KBM-7 (cell line): ENCODE data around the gene TRAPPC8.
A peak's percentile ranks its signal among the peaks of the same experiment; 100 is the strongest.
"Not testable (repeated sequence)": the region's sequence is repeated elsewhere in the genome, so short reads cannot be mapped to it uniquely, and the experiment has no call there.

Experiments used
- DNase-seq: peaks from one replicate; pipeline ENCODE4 v3.0.0-alpha.2; 2015
- in situ Hi-C: fragments of 300-500 bp; cut with MboI; formaldehyde crosslinking; loops from 2 replicates; pipeline ENCODE4 v1.14.3; 2020; ENCODE audit warnings: low sequenced_read_pairs, low pct_unique_long_range_greater_than_20kb, mixed read lengths

Gene TRAPPC8

DNA sequence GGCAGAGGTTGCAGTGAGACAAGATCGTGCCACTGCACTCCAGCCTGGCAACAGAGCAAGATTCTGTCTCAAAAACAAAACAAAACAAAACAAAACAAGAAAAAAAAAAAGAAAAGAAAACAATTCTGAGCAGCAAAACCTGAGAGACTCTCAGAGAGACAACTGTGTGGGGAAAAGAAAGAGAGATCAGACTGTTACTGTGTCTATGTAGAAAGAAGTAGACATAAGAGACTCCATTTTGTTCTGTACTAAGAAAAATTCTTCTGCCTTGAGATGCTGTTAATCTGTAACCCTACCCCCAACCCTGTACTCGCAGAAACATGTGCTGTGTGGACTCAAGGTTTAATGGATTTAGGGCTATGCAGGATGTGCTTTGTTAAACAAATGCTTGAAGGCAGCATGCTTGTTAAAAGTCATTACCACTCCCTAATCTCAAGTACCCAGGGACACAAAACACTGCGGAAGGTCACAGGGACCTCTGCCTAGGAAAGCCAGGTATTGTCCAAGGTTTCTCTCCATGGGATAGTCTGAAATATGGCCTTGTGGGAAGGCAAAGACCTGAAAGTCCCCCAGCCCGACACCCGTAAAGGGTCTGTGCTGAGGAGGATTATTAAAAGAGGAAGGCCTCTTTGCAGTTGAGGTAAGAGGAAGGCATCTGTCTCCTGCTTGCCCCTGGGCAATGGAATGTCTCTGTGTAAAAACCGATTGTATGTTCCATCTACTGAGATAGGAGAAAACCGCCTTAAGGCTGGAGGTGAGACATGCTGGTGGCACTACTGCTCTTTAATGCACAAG is 132.4 kb downstream of the TRAPPC8 start:
- in situ Hi-C loops, DNase-seq: not testable (repeated sequence)

DNA sequence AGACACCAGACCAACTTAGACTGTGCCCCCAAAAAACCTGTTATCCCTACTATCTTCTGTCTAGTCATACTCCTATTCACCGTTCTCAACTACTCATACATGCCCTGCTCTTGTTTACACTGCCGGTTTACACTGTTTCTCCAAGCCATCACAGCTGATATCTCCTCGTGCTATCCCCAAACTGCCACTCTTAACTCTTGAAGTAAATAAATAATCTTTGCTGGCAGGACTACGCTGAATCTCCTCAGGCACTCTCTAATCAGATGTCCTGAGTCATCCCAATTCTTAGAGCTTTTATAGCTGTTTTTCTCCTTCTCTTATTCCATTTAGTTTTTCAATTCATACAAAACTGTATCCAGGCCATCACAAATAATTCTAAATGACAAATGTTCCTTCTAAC is 133.9 kb downstream of the TRAPPC8 start:
- in situ Hi-C loops = not testable (repeated sequence)

GRCh38 chr18:31801078-31801477 is 141.8 kb downstream of the TRAPPC8 start:
- in situ Hi-C loops = no loop called here
- no peak for DNase-seq

More for the DNA sequence above, 133.9 kb downstream of the TRAPPC8 start:
- DNase-seq = not testable (repeated sequence)

DNA sequence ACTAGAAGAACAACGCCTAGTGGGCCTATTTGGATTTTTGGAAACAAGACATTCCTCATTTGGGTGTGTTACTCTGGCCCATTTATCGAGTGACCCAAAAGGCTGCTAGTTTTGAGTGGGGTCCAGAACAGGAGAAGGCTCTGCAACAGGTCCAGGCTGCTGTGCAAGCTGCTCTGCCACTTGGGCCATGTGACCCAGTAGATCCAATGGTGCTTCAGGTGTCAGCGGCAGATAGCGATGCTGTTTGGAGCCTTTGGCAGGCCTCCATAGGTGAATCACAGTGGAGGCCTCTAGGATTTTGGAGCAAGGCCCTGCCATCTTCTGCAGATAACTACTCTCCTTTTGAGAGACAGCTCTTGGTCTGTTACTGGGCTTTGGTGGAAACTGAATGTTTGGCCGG is 143.7 kb downstream of the TRAPPC8 start:
- DNase-seq, in situ Hi-C loops: not testable (repeated sequence)

DNA sequence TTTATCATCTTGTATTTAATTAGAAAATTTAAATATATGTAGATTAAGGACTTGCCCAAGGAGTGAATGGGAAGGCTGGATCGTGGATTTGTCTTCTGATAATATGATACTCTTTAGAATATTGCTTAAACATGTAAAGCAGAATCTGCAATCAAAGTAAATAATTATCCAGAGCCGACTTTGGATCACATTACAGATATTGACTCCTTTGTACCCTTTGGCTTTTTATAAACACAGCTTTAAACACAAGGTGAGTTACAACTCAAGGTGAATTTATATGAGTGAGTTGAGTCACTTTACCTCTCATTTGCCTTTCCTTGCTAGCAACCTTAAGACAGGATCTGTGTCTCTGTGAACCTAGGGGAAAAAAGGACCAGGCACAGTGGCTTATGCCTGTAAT is 144.5 kb downstream of the TRAPPC8 start:
- DNase-seq = no peak
- in situ Hi-C loops = no loop called here

- no peak for DNase-seq
- in situ Hi-C loops = no loop called here
Measured at GRCh38 chr18:31795747-31796146, 147.2 kb downstream of the TRAPPC8 start.

DNA sequence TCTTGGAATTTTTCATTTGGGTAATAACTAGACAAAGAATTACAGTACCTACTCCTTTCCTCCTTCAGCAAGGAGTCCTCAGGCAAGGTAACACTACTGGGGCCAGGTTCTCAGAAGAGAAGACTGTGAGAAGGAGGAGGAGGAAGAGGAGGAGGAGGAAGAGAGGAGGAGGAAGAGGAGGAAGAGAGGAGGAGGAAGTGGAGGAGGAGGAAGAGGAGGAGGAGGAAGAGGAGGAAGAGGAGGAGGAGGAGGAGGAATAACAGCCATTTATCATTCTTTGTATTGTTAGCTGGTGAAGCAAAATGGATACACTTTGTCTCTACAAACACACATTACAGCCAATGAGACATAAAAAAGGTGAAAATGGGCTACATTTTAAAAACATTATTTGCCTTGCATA is 149.4 kb downstream of the TRAPPC8 start:
- DNase-seq = no peak
- in situ Hi-C loops = no loop called here

- in situ Hi-C loops = no loop called here
- DNase-seq = no peak
Measured at GRCh38 chr18:31792580-31792911, 150.4 kb downstream of the TRAPPC8 start.

GRCh38 chr18:31791817-31792579 is 150.9 kb downstream of the TRAPPC8 start:
- DNase-seq = peak; percentile 63
- in situ Hi-C loops = no loop called here

- DNase-seq = no peak
- in situ Hi-C loops = no loop called here
Measured at GRCh38 chr18:31789409-31789808, 153.5 kb downstream of the TRAPPC8 start.

DNA sequence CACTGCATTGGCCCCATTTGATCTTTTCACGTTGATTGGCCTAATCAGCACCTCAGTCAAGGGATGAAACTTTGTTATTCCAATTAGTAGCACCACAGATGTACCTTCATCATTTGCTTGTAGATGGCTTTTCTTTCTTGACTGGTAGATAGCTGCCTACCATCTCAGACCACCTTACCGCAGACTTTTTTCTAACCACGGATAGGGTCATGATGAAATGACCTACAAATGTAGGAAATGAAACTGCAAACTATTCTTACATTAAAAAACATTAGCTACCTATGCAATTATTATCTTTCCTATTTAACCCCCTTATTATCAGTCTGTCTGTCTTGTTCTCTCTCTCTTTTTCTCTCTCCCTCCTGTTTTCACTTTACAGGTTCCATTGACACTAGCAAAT is 159.9 kb downstream of the TRAPPC8 start:
- in situ Hi-C loops = no loop called here
- DNase-seq = no peak
